A549 (cell line): Measurements from ENCODE around the gene SMPDL3B. TPM values are rescaled to one million over a fixed set of nuclear protein-coding genes. Genes with fewer than 3 reads are reported as not detected.

Experiments
- ATAC-seq, 2 experiments: fragments of 200-7000 bp in 1 of 2; fragments of >200 bp in 1 of 2; cut with Nextera tagmentation in 1 of 2; cut with Tn5 transposase in 1 of 2; 3 replicates each; pipeline versions ENCODE4 v1.8.0 to v1.9.1; 2018 to 2020; ENCODE audit warnings: mild to moderate bottlenecking in 1 of 2, moderate library complexity in 1 of 2
- CTCF ChIA-PET: fragments of 300-600 bp; sonication (Branson Sonifier 250); formaldehyde crosslinking; extraction: SDS; loops from one replicate; lab custom pipeline; 2021; ENCODE audit warnings: antibody characterized with exemption, inconsistent platforms; lab: Yijun Ruan, JAX
- POLR2A ChIA-PET: fragments of 350-600 bp; formaldehyde crosslinking; extraction: SDS; loops from one replicate; lab custom pipeline; 2021; ENCODE audit warnings: antibody characterized with exemption, inconsistent platforms; lab: Yijun Ruan, JAX
- DNase-seq, 2 experiments: peaks; one replicate each; pipeline versions ENCODE4 v3.0.0 to v3.0.0-alpha.2; 2011 to 2016; ENCODE audit warnings: low read depth in 1 of 2, low spot score in 1 of 2
- FAIRE-seq: peaks from 2 replicates; lab custom pipeline; 2011; peaks lifted over from hg19 to GRCh38; lab: Jason Lieb, UNC
- H3K27ac ChIP-seq, 2 experiments: fragments of >200 bp; sonication (Bioruptor Twin); formaldehyde crosslinking; 3 replicates each; pipeline ENCODE4 v1.5.1; 2016 to 2017
- H3K4me1 ChIP-seq: fragments of >200 bp; sonication (Bioruptor Twin); formaldehyde crosslinking; 3 replicates; pipeline ENCODE4 v1.6.1; 2016
- H3K4me2 ChIP-seq: fragments of >200 bp; sonication (Bioruptor Twin); formaldehyde crosslinking; 3 replicates; pipeline ENCODE4 v1.6.1; 2016
- H3K4me3 ChIP-seq: fragments of >200 bp; sonication (Bioruptor Twin); formaldehyde crosslinking; 3 replicates; pipeline ENCODE4 v1.5.1; 2016
- H3K9me3 ChIP-seq: fragments of >200 bp; sonication (Bioruptor Twin); formaldehyde crosslinking; 3 replicates; pipeline ENCODE4 v1.6.1; 2016
- CBX8 ChIP-seq: fragments of 200-600 bp; sonication (generic); IDR thresholded peaks from 2 replicates; pipeline ENCODE4 v1.6.1; 2016
- EP300 ChIP-seq, 2 experiments: fragments of >200 bp; sonication (Bioruptor Twin); formaldehyde crosslinking; IDR thresholded peaks; 2 replicates in 1 of 2; 3 replicates in 1 of 2; pipeline ENCODE4 v1.6.1; 2016 to 2017
- FOSB ChIP-seq: fragments of 250-450 bp; sonication (Bioruptor Pico); IDR thresholded peaks from 2 replicates; pipeline ENCODE4 v1.5.0; 2020; ENCODE audit warnings: mild to moderate bottlenecking, moderate library complexity
- HEYL ChIP-seq: fragments of 250-450 bp; sonication (Bioruptor Pico); IDR thresholded peaks from 2 replicates; pipeline ENCODE4 v1.8.0; 2021; ENCODE audit warnings: mild to moderate bottlenecking, moderate library complexity
- MAFK ChIP-seq: fragments of 450-650 bp; IDR thresholded peaks from 2 replicates; pipeline ENCODE4 v1.6.1; 2014; ENCODE audit not compliant: partially characterized antibody
- MAZ ChIP-seq: fragments of 150-350 bp; IDR thresholded peaks from 2 replicates; pipeline ENCODE4 v1.6.1; 2014; ENCODE audit warnings: antibody characterized with exemption, low read depth, low read length, borderline replicate concordance
- RAD21 ChIP-seq, 2 experiments: fragments of >200 bp in 1 of 2; sonication (Bioruptor Twin) in 1 of 2; formaldehyde crosslinking in 1 of 2; IDR thresholded peaks in 1 of 2; conservative IDR thresholded peaks in 1 of 2; 2 replicates in 1 of 2; 3 replicates in 1 of 2; pipeline ENCODE4 v1.6.1; 2012 to 2018; ENCODE audit warnings: inconsistent platforms in 1 of 2
- RCOR1 ChIP-seq: fragments of 150-350 bp; IDR thresholded peaks from 2 replicates; pipeline ENCODE4 v1.6.1; 2014; ENCODE audit warnings: antibody characterized with exemption, low read length, low read depth
- TFCP2L1 ChIP-seq: fragments of 250-450 bp; sonication (Bioruptor Pico); IDR thresholded peaks from 2 replicates; pipeline ENCODE4 v1.5.0; 2021; ENCODE audit warnings: mild to moderate bottlenecking
- TP53 ChIP-seq: fragments of 250-450 bp; sonication (Bioruptor Pico); IDR thresholded peaks from 2 replicates; pipeline ENCODE4 v1.5.0; 2021; ENCODE audit warnings: mild to moderate bottlenecking, moderate library complexity
- ZFP36 ChIP-seq: fragments of 450-650 bp; IDR thresholded peaks from 2 replicates; pipeline ENCODE4 v1.6.1; 2014; ENCODE audit warnings: borderline replicate concordance; ENCODE audit not compliant: partially characterized antibody
- WGBS: methylation state at CpG from one replicate; pipeline ENCODE4 v1.1.6; 2017; ENCODE audit errors: missing lambda C conversion rate; 5-methylcytosine and 5-hydroxymethylcytosine counted together
- polyA plus RNA-seq, 4 experiments: library from polyadenylated mRNA; depleted of rRNA in 3 of 4; stranded (reverse); fragments of >200 nt; fragmentation: RNase III in 1 of 4; extraction: RNeasy Plus Mini Kit Qiagen cat#74134 plus additional on column Dnase treatment in 1 of 4; gene quantifications; 2 replicates in 3 of 4; 3 replicates in 1 of 4; pipeline ENCODE4 v1.2.3, GENCODE V29; 2011 to 2017
- TF ChIP-seq, protein P1 (sequence below): fragments of 150-350 bp; IDR thresholded peaks from 2 replicates; pipeline ENCODE4 v1.6.1; 2014; ENCODE audit warnings: low read depth, mild to moderate bottlenecking, low read length
- TF ChIP-seq, protein P2 (sequence below): fragments of >200 bp; sonication (Bioruptor Twin); formaldehyde crosslinking; IDR thresholded peaks from 3 replicates; pipeline ENCODE4 v1.5.1; 2016
- TF ChIP-seq, protein P3 (sequence below): fragments of >200 bp; sonication (Bioruptor Twin); formaldehyde crosslinking; IDR thresholded peaks from 3 replicates; pipeline ENCODE4 v1.6.1; 2016

Gene SMPDL3B
- polyA plus RNA-seq, 2 of the 4 experiments (the other 2 are of a cell fraction), result 1.7 to 4.0 TPM

DNA sequence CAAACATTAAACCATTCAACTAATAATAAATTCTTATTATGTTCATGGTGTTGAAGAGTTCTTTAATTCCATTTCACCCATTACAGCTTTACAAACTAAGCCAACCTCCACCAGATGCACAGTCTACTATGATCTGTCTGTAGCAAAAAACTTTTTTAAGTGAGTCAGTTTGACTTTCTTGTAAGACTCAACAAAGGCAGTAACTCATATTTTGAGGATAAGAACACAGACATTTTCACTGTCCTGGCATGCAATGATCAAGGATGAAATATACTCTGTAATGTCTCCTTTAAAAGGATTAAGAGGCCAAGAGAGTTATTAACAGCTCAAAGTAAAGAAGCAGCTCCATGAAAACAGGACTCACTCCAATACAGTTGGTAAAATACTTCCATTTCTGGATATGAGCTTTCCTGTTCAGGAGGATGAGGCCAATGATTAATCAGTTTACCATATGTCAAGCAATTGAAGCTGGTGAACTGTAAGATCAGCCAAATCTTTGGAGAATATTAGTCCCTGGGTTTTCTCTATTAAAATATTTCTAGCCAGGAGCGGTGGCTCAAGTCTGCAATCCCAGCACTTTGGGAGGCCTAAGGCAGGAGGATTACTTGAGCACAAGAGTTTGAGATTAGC is 45.5 kb downstream of the SMPDL3B start:
- ChIA-PET POLR2A (interaction anchor here (0.6 to 1.0 kb wide), 2 partner anchors 21 to 310 kb away, joined by 3 read pairs; partner anchors contain the start of gene XKR8), CTCF (interaction anchor here (0.7 to 12.2 kb wide), 15 partner anchors 8 to 229 kb away, joined by 3 to 126 read pairs (median 6); no protein-coding TSS in a partner anchor)
- no peak overlapping the region for H3K27ac ChIP-seq
- H3K9me3 ChIP-seq, result no peaks in the 10 kb centered on the region
- no peak for FAIRE-seq
- no peak for ATAC-seq
- no peak overlapping the region for H3K4me3 ChIP-seq
- no peak overlapping the region for H3K4me2 ChIP-seq
- TF ChIP-seq EP300 (IDR thresholded peaks at IDR 0.05) (no peak), HEYL (CRISPR knock-in tag) (no peak), TFCP2L1 (CRISPR knock-in tag) (no peak)
- 100% methylated on average over 1 of the region's 1 CpG for WGBS
- DNase-seq, result no peak
- peaks cover 7% of the 10 kb centered on the region; the same call in 2 of the 3 replicates for H3K4me1 ChIP-seq

DNA sequence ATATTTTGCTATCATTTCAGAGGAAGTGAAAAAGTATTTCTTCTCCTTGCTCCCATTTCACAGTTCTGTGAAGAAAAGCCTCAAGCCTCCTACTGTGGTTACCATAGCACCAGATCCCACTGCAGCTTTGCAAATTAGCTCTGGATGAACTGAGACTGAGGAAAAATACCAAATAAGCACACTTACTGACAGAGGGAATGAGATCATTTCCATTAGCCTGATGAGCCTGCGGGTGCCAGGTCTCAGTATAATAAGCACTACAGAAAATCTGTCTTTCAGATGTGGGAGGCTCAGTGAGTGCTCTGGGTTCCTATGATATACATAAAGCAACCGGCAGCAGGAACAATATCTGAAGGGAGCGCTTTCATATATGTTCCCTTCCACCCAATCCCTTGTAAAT is 46.3 kb downstream of the SMPDL3B start:
- POLR2A ChIA-PET, result no interaction called here
- 87% methylated on average over 3 of the region's 3 CpGs for WGBS
- H3K27ac ChIP-seq, result no peak overlapping the region
- H3K4me1 ChIP-seq, result peaks cover 7% of the 10 kb centered on the region; the same call in 2 of the 3 replicates
- FAIRE-seq (no peak), DNase-seq (no peak), ATAC-seq (no peak)
- TF ChIP-seq RCOR1 (no peak), MAFK (no peak), FOSB (no peak), MAZ (no peak), TP53 (no peak), RAD21 (conservative IDR thresholded peaks at IDR 0.05 in 1 of 2, IDR thresholded peaks at IDR 0.05 in 1 of 2) (no peak), CBX8 (no peak), ZFP36 (no peak)
- TF ChIP-seq, protein P1, sequence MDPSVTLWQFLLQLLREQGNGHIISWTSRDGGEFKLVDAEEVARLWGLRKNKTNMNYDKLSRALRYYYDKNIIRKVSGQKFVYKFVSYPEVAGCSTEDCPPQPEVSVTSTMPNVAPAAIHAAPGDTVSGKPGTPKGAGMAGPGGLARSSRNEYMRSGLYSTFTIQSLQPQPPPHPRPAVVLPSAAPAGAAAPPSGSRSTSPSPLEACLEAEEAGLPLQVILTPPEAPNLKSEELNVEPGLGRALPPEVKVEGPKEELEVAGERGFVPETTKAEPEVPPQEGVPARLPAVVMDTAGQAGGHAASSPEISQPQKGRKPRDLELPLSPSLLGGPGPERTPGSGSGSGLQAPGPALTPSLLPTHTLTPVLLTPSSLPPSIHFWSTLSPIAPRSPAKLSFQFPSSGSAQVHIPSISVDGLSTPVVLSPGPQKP, result no peak
- TF ChIP-seq, protein P2, sequence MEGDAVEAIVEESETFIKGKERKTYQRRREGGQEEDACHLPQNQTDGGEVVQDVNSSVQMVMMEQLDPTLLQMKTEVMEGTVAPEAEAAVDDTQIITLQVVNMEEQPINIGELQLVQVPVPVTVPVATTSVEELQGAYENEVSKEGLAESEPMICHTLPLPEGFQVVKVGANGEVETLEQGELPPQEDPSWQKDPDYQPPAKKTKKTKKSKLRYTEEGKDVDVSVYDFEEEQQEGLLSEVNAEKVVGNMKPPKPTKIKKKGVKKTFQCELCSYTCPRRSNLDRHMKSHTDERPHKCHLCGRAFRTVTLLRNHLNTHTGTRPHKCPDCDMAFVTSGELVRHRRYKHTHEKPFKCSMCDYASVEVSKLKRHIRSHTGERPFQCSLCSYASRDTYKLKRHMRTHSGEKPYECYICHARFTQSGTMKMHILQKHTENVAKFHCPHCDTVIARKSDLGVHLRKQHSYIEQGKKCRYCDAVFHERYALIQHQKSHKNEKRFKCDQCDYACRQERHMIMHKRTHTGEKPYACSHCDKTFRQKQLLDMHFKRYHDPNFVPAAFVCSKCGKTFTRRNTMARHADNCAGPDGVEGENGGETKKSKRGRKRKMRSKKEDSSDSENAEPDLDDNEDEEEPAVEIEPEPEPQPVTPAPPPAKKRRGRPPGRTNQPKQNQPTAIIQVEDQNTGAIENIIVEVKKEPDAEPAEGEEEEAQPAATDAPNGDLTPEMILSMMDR, result no peak
- TF ChIP-seq, protein P3, sequence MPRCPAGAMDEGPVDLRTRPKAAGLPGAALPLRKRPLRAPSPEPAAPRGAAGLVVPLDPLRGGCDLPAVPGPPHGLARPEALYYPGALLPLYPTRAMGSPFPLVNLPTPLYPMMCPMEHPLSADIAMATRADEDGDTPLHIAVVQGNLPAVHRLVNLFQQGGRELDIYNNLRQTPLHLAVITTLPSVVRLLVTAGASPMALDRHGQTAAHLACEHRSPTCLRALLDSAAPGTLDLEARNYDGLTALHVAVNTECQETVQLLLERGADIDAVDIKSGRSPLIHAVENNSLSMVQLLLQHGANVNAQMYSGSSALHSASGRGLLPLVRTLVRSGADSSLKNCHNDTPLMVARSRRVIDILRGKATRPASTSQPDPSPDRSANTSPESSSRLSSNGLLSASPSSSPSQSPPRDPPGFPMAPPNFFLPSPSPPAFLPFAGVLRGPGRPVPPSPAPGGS, result no peak
- no peak overlapping the region for H3K4me3 ChIP-seq
- H3K9me3 ChIP-seq, result no peaks in the 10 kb centered on the region
- CTCF ChIA-PET, result interaction anchor here (0.7 to 12.2 kb wide), 4 partner anchors 10 to 228 kb away, joined by 3 to 126 read pairs (median 12); no protein-coding TSS in a partner anchor
- H3K4me2 ChIP-seq, result no peak overlapping the region

DNA sequence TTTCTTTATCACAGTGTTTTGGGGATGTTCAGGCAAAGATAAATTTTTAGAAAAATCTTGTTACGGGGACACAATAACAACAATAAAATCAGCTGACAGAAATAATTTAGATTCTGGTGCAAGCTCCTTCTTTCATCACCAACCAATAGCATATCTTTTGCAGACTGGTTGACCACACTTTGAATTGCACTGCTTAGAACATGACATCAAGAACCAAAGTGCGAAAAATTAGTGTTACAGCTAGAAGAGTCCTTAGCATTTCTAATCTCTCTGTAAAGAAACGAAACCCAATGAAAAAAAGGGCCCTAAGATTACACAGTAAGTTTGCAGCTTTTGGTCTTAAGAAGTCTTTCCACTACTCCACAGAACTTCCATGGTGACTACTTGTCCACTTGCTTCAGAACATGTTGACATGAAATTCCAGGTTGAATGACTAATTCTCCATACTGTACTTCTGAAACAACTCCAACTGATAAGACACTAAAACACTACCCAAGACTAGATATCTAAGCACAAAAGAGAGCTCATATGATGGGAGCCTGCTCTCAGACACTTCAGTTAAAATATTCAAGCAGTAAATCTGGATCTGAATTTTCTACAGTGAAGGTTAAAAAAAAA is 56.2 kb downstream of the SMPDL3B start:
- no peak overlapping the region for H3K4me2 ChIP-seq
- ATAC-seq, result no peak
- WGBS, result 92% methylated on average over 3 of the region's 3 CpGs
- TF ChIP-seq FOSB, result no peak
- TF ChIP-seq, all 56 proteins: peak for 0
- ChIA-PET POLR2A (no interaction called here), CTCF (interaction anchor here (1.0 to 1.7 kb wide), 4 partner anchors 11 to 134 kb away, joined by 3 to 7 read pairs (median 4); partner anchors contain the start of gene XKR8)
- FAIRE-seq (no peak), DNase-seq (no peak)
- no peaks in the 10 kb centered on the region for H3K4me1 ChIP-seq
- no peak overlapping the region for H3K4me3 ChIP-seq
- no peak overlapping the region for H3K27ac ChIP-seq
- no peaks in the 10 kb centered on the region for H3K9me3 ChIP-seq
